ENCODE measurements around the gene DNMT3A.
A peak's percentile ranks its signal among the peaks of the same experiment; 100 is the strongest.

The DNMT3A gene

DNA sequence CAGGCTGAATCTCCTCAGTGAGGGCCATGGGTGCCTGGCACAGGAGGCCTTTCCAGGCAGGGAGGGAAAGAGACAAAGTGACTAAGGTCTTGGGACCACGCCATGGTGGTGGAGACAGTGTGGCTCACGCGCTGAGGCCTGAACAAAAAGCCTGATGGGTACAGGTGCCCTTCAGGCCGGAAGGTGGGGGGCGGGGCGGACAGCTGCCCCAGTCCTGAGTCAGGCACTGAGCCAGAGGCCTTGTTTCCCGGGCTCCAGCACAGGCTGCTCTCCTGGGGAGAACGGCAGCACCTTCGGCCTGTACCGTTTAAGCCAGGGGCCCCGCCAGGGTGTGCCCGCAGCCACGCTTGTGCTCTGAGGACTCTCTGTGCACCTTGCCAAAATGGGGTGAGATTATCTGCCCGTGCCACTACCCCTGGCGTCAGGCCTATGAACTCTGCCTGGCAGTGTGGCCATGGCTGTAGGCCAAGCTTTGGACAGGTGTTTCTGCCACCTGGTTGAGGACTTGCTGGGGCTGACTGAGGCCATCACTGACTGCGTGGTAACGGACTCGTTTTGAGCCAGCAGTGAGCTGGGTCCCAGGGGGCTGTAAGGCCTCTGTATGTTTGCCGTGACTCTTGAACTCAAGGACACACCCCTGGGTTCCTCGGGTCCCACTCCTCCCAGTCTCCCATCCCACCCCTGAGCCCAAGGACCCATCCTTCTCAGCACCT is 31.7 kb upstream of the DNMT3A start:
- DNase-seq (ENCODE audit: low read depth in 2 of 2): no peak

DNA sequence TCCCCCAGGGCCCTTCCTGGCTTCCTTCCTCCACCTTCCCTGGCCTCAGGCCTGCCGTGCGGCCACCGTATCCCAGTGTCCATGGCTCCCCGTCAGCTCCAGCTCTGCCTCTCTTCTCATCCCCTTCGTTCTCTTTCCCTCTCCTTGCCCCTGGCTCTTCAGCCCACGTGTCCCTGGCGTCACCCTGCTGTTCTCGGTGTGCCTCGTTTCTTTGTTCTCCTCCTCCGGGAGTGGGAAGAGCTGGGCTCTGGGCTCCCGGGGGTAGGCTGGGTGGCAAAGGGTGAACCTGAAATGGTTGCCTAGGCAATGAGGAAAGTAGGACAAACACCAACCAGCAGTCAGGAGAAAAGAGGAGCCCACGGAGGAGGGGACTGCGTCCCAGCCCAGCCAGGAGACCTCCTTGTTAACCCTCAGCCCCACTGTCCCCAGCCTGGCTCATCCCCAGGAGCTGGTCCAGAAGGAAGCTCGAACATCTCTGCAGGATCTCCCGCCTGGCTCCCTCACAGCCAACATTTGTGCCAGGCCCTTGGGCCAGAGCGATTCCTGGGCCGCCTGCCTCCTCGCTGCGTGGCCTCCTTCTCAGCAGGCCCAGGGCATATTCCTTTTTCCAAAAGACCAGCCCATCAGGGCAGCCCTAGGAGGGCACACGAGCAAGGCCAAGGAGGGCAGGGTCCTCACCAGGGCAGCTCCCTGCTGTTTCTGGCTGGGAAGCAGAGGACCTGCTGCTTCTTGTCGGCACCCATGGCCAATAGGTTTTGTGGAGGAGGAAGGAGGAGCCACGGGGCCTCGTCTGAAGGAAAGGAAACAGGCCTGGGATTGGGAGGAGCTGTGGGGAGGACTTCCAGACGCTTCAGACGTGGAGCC is 30.9 kb upstream of the DNMT3A start:
- DNase-seq (ENCODE audit: low read depth in 2 of 2): no peak

DNA sequence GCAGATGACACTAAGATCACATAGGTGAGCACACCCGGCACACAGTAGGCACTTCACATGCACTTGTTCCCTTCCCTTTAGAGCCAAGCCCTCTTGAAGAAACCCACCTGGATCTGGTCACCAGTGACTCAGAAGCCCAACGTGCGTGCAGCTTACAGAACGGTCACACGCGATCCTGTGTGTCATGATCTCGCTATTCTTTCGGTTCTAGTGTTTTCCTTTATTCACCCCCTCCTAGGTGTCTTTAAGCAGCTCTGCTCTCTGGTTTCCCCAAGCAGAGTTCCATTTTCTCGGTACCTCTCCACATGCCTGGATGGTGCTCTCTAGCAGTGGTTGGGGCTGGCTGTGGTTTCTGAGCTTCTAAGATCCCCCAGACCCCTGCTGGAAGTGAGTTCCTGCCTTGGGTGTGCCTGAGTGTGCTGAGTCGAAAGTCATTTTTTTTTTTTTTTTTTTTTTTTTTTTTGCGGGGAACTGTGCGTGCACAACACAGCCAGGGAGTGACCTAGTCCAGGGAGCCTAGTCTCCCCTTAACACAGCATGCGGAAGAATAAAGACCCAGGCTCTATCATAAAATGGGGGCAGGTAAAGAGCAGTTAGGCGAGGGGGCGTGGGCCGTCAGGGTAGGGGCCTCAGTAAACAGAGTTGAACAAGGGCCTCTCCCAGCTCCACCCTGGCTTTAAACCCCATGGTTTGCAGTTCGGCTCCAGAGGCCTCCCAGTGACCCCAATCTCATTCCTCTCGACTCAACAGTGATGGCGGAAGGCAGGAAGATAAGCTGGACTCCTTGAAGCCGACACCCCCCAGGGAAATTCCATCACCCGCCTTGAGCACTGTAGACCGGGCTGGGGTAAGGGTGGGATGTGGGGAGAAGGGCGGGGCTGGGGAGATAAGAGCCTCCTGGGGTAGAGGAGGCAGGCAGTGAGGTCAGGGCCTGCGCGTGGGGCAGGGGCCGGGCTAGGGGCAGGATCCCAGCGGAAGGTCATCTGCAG is 29.8 kb upstream of the DNMT3A start:
- DNase-seq (ENCODE audit: low read depth in 2 of 2): no peak

DNA sequence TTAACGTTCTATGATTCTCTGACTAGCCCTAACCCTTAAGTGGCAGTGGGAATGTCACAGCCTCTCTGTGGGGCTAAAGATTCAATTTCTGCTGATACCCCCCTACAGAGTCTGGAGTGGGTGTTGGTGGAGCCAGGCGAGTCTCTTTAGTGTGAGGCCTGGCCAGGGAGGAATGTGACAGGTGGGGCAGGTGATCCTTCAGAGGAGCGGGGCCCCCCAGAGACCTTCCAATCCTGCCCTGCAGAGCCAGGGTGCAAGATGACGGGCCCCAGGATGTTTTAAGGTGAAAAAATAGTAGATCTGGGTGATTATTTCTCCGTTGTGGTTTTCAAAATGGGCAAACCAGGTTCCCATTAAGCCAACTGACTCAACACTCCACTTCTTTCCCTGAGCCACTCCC is 28.2 kb upstream of the DNMT3A start:
- DNase-seq (ENCODE audit: low read depth in 2 of 2): no peak

DNA sequence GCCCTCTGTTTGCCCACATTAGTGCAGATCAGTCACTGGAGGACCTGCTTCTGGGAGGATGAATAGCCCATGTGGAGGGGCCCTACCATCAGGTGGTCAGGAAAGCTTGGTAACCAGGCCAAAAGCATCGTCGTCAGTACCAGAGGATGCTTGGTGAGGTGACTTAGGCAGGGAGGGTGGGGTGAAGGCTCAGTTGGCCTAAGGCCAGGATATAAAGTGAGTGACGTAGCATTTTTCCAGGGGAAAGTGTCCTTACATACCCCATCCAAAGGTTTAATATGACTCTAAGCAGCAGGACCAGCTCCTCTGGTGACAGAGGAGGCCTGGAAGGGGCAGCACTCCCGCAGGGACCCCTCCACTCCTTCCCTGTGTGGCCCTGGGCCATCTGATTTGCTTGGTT is 27.7 kb upstream of the DNMT3A start:
- no peak for DNase-seq (ENCODE audit: low read depth in 2 of 2)

DNA sequence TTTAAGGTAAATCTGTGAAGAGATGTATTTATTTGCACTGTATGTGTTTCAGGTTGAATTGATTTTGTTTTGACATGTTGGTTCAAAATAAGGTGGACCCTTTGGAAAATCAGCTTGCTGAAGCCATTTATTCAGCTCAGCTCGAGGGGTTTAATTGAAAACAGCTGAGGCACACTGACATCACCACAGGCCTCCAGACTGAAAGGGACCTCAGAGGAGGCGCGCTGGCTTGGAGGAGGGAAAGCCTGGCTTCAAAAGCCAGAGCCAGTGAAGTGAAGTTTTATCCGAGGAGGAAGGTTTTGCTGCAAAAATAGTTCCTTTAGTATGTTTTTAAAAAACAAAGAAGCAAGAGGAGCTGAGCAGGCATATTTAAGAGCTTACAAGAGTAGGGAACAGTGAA is 26.9 kb upstream of the DNMT3A start:
- DNase-seq (ENCODE audit: low read depth in 2 of 2): no peak

DNA sequence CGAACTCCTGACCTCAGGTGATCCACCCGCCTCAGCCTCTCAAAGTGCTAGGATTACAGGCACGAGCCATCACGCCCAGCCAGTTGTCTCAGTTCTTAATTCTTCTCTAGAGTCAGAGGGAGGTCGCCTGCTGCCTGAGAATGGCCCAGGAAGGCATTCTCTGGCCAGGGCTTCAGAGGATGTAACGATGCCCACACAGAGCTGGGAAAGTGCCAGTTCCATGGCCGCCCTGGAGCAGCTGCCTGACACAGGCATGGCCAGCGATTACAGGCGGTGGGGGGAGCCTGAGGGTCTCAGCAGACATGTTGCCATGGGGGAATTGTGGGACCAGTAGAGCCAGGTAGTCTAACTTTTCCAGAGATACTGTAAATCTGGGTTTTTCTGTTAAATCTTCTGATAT is 25.6 kb upstream of the DNMT3A start:
- DNase-seq (ENCODE audit: low read depth in 2 of 2): no peak

DNA sequence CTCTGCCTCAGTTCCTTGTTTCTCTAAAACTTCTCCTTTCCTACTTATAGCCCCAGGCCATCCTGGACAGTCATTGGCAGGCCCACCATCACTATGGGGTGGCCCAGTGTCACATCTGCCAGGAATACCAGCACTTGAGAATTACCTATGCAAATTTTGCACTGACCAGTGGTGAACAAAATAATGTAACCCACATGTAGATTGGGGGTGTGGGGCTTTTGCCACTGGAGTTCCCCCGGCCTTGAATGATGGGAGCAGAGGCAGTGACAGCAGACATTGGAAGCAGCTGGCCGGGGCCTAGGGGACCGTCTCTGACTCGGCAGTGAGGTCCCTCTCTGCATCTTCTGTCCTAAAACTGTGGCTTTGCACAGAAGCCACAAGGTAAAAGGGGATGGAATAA is 24.9 kb upstream of the DNMT3A start:
- DNase-seq (ENCODE audit: low read depth in 2 of 2): no peak

DNA sequence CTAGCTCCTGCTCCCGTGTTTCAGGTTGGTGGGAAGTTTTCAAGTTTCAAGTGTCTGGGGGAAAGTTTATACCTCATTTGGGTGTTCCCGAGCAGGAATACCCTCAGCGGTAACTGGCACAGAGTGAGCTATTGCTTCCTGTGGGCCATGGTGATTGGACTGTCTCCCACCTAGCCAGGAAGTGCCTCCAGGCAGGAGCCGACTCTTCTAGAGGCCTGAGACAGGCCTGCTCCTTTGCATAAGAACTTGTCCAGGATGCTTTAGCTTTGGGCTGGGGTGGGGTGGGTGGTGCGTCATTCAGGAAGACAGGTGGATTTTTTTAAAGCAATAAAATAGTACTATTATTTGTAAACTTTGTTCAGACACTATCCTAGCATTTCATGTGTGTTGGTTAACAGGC is 23.5 kb upstream of the DNMT3A start:
- no peak for DNase-seq (ENCODE audit: low read depth in 2 of 2)

DNA sequence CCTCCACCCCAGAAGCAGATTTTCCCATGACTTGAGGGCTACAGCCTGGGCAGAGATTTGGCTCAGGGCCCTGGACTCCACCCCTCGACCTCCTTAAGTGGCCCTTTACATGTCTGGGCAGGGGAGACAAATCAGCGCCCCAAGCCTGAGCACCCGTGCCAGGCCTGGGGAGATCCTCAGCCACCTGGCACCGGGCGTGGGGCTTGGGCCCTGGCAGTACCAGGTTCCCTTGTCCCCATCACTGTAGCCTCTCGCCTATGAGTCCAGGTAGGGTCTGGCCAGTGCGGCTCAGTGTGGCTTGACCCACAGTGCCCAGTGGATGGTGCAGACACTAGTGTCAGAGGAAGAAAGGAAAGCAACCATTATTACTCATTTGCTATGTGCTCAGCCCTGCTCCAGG is 22.0 kb upstream of the DNMT3A start:
- DNase-seq (ENCODE audit: low read depth in 2 of 2): no peak

DNA sequence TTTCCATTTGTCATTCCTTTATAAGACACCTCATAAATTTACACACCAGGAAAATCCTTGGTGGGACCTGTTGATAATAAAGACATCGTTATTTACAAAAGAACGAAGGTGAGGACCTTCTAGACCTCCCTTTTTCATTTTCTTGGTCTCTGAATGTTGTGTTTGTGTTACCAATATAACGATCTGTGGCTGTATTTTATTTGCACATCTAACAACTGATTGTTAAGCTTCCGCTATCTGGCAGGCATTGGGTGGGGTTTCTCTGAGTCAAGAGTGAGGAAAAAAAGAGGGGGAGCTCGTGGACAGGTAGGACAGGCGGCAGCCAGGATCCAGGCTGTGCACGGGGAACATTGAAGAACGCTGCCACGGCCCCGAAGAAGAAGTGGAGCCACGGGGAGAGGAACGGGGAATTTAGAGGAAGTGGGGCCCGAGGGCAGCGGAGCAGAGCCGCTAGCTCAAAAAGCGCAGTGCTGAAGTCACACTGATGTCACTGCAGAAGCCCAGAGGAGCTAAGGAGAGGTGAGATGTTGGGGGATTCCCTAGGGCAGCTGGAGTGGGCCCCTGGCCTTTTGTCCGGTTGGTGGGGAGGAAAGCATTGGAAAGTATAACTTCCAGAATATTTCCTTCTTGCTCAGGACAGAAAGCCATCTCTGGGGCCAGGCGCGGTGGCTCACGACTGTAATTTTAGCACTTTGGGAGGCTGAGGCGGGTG is 20.9 kb upstream of the DNMT3A start:
- DNase-seq (ENCODE audit: low read depth in 2 of 2): peak; percentile 22 to 40

DNA sequence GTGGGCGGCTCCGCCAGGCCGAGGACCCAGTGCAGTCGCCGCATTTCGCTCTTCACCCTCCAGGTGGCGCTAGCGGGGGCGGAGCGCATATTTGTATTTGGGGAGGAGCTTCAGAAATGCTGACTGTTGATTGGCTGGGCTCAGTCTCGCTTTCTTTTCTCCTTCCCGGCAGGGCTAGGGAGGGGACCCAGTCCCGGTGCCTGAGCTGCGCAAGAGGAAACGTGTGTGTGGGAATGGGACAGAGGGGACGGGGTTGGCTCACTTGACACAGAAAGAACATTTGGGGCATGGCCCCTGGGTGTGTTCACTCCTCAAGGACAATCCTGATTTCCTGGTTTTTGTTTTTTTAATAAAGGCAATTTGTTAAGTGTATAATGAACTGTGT is 20.3 kb upstream of the DNMT3A start:
- peak; percentile 93 to 94 for DNase-seq (ENCODE audit: low read depth in 2 of 2)

DNA sequence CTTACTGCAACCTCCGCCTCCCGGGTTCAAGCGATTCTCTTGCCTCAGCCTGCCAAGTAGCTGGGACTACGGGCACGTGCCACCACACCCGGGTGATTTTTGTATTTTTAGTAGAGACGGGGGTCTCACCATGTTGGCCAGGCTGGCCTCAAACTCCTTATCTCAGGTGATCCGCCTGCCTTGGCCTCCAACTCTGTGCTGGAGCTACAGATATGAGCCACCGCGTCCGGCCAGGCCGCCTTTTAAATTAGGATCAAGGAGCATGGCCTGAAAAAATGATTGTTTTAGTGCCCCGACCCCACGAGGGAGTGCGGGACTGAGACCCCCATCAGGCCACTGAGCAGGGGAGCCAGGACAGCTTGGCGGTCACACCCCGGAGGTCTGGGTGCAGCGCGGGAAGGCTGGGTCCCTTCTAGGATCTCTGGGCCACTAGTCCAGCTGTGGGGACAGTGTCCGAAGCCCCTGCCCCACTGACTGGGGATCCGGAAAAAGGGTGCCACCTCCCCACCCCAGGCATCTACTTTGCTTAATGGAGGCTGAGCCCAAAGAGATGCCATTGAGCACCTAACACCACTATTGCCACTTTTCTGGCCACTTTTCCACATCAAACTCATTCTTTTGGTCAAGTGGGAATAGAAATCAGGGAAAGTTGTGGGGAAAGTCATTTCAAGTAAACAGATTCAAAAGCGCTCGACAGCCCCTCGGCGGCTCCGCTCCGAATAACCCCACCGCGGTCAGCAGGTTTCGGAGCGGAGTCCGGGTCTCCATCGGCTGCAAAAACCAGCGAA is 19.7 kb upstream of the DNMT3A start:
- no peak for DNase-seq (ENCODE audit: low read depth in 2 of 2)

DNA sequence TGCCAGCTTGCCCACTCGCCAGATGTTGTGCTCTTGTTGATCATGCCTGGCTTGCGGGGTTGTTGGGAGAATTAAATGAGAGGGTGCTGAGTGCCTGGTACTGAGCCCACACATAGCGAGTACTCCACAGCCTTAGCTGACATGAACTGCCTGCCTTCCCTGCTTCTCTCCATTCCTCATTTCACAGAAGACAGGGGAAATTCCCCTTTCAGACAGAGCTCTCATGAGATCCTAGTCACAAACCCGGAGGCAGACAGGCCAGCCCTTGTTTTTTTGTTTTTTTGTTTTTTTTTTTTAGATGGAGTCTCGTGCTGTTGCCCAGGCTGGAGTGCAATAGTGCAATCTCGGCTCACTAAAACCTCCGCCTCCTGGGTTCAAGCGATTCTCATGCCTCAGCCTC is 17.1 kb upstream of the DNMT3A start:
- no peak for DNase-seq (ENCODE audit: low read depth in 2 of 2)

DNA sequence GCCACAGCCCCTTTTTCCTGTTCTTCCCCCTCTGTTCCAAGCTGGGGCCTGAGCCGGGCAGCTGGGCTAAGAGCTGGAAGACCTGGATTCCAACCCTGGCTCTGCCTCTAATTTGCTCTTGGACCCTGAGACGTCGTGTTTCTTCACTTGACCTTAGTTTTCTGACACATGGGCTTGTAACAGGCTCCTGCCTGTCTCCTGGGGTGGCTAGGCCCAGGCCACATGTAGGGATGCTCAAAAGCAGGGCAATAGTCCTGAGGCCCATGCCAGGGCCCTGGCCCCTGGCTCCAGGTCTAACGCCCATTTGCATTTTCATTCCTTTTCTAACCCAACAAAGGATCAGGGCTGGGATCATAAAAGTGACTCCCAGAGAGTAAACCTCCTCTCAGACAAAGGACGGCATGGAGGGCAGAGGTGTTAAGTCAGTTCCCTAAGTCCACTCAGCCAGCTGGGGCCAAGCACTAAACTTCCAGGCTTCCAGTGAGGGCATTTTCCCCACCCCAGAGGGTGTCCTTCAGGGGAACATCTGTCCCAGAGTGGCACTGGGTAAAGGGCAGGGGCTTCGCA is 16.6 kb upstream of the DNMT3A start:
- DNase-seq (ENCODE audit: low read depth in 2 of 2): no peak

DNA sequence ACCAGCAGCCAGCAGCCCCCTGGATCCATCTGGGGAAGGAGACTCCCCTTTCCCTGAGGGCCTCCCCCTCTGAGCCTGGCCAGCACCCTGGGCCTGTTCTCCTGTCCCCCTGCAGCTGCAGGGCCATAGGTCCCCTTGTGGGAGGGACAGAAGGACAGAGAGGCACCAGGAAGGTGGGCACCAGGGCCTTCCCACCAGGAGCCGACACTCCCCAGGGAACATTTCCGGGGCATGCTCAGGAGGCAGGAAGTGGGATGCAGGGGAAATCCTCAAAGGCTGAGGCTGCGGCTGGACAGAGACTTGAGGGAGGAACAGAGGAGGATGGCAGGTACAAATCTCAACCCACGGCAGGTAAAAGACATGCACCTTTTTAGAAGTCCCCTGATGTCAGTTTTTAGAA is 14.4 kb upstream of the DNMT3A start:
- DNase-seq (ENCODE audit: low read depth in 2 of 2): no peak

DNA sequence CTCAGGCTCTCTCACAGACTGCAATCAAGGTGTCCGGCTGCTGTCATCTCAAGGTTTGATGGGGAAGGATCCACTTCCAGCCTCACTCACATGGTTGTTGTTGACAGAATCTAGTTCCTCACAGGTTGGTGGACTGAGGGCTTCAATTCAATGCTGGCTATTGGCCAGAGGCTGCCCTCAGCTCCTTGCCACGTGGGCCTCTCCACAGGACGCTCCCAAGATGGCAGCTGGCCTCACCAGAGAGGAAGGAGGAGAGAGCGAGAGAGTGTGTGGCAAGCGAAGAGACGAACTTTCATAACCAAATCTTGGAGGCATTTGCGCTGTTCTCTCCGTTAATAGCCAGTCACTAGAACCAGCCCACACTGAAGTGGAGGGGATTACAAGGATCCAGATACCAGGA is 13.5 kb upstream of the DNMT3A start:
- DNase-seq (ENCODE audit: low read depth in 2 of 2): no peak

DNA sequence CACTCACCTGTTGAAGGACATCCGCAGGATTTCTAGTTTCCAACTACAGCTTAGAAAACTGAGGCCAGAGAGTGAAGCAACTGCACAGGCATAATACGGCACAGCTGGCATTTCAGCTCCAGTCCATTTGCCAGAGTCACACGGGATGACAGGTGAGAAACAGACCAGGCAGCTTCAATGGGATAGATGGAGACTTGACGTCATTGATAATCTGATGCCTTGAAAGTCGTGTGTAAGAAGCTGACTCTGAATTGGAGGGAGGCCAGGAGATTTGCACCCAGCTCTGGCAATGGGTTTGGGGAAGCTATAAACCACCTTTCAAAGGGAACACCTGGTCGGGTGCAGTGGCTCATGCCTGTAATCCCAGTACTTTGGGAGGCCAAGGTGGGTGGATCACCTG is 12.4 kb upstream of the DNMT3A start:
- DNase-seq (ENCODE audit: low read depth in 2 of 2): no peak

DNA sequence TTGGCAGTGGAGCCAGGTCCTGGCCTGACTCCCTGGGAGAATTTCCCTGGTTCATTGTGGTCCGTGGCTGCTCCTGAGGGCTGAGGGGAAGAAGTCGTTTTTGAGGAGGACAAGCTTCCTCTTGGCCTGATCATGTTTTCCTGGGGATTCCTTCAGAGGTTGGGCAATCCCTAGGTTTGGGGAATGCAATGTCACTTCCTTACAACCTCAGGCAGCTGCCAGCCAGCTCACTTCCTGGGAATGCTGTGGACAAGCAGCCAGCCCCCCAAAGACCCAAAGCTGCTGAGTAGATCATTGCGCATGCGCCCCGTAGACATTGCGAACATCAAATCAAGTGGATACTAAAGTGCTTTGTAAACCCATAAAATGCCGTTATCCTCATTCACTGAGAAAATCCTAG is 7.7 kb upstream of the DNMT3A start:
- DNase-seq (ENCODE audit: low read depth in 2 of 2): no peak

DNA sequence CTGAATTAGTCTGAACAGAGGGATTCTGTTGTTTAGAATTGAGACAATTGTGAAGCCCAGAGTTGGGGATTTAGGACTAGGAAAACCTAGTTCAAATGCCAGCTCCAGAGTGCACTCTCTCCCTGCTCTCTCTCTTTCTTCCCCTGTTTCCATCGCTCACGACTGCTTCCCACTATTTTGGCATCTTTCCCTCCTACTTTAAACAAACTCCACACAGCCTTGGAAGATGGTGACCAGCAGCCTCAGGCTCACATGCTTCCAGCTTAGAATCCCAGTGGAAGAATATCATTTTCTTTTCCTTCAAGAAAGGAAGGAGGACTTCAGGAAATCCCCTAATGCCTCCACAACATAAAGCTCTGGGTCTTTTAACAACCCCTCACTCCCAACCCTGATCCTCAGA is 6.1 kb upstream of the DNMT3A start:
- no peak for DNase-seq (ENCODE audit: low read depth in 2 of 2)

Measured in activated CD4-positive, alpha-beta T cell treated with anti-CD3 and anti-CD28 coated beads for 24 hours (primary cell).